Keratinocyte (primary cell): Measurements from ENCODE around the gene KLHL2. TPM values are rescaled to one million over a fixed set of nuclear protein-coding genes. Genes with fewer than 3 reads are reported as not detected.

ENCODE experiments used
- DNase-seq: peaks from one replicate; pipeline ENCODE4 v3.0.0-alpha.2; 2011; ENCODE audit warnings: low read depth, missing footprints, low spot score
- FAIRE-seq: peaks from 2 replicates; lab custom pipeline; 2011; peaks lifted over from hg19 to GRCh38; lab: Jason Lieb, UNC
- H2AFZ ChIP-seq: 2 replicates; pipeline ENCODE4 v1.6.0; 2012; ENCODE audit warnings: low read length, control low read depth, inconsistent platforms; ENCODE audit not compliant: control insufficient read depth
- H3K27ac ChIP-seq: 2 replicates; pipeline ENCODE4 v1.5.1; 2011; ENCODE audit warnings: low read length; ENCODE audit not compliant: control insufficient read depth, insufficient read depth
- H3K27me3 ChIP-seq: 3 replicates; pipeline ENCODE4 v1.6.0; 2011; ENCODE audit warnings: low read length; ENCODE audit not compliant: control insufficient read depth, insufficient read depth; ENCODE audit errors: extremely low read depth
- H3K36me3 ChIP-seq, 2 experiments: 2 replicates in 1 of 2; 3 replicates in 1 of 2; pipeline ENCODE4 v1.5.1; 2011; ENCODE audit warnings: low read length in 2 of 2, mild to moderate bottlenecking in 1 of 2; ENCODE audit not compliant: control insufficient read depth in 2 of 2, insufficient read depth in 2 of 2; ENCODE audit errors: extremely low read depth in 1 of 2
- H3K4me1 ChIP-seq: 3 replicates; pipeline ENCODE4 v1.5.1; 2011; ENCODE audit warnings: low read length; ENCODE audit not compliant: control insufficient read depth, insufficient read depth; ENCODE audit errors: extremely low read depth
- H3K4me2 ChIP-seq: 3 replicates; pipeline ENCODE4 v1.6.0; 2011; ENCODE audit warnings: low read depth, low read length; ENCODE audit not compliant: control insufficient read depth, insufficient read depth; ENCODE audit errors: extremely low read depth
- H3K4me3 ChIP-seq, 3 experiments: fragments of 200-600 bp in 1 of 3; sonication (generic) in 1 of 3; 2 replicates in 2 of 3; 3 replicates in 1 of 3; pipeline ENCODE4 v1.5.1; 2011 to 2016; ENCODE audit warnings: low read length in 3 of 3, mild to moderate bottlenecking in 3 of 3, control low read depth in 2 of 3, inconsistent platforms in 1 of 3, low read depth in 1 of 3, mixed read lengths in 1 of 3, mixed run types in 1 of 3, moderate library complexity in 1 of 3; ENCODE audit not compliant: control insufficient read depth in 2 of 3, insufficient read depth in 2 of 3; ENCODE audit errors: extremely low read depth in 1 of 3
- H3K79me2 ChIP-seq: 2 replicates; pipeline ENCODE4 v1.6.0; 2012; ENCODE audit warnings: low read length; ENCODE audit not compliant: control insufficient read depth, insufficient read depth
- H3K9ac ChIP-seq: 3 replicates; pipeline ENCODE4 v1.6.0; 2011; ENCODE audit warnings: low read length; ENCODE audit not compliant: control insufficient read depth, insufficient read depth; ENCODE audit errors: extremely low read depth
- H3K9me1 ChIP-seq: 3 replicates; pipeline ENCODE4 v1.6.0; 2011; ENCODE audit warnings: low read length; ENCODE audit not compliant: control insufficient read depth, insufficient read depth; ENCODE audit errors: extremely low read depth
- H3K9me3 ChIP-seq: 2 replicates; pipeline ENCODE4 v1.5.1; 2012; ENCODE audit warnings: low read depth, low read length; ENCODE audit not compliant: control insufficient read depth
- H4K20me1 ChIP-seq: 3 replicates; pipeline ENCODE4 v1.6.0; 2011; ENCODE audit warnings: low read length; ENCODE audit not compliant: control insufficient read depth, insufficient read depth; ENCODE audit errors: extremely low read depth
- CTCF ChIP-seq, 3 experiments: IDR thresholded peaks in 1 of 3; conservative IDR thresholded peaks in 1 of 3; optimal IDR thresholded peaks in 1 of 3; 2 replicates in 2 of 3; 3 replicates in 1 of 3; pipeline versions ENCODE3 to v1.5.1; 2011; ENCODE audit warnings: low read length in 3 of 3, mild to moderate bottlenecking in 3 of 3, moderate library complexity in 2 of 3, control low read depth in 1 of 3, inconsistent platforms in 1 of 3; ENCODE audit not compliant: insufficient read depth in 2 of 3; ENCODE audit errors: extremely low read depth in 1 of 3
- EZH2 ChIP-seq: IDR thresholded peaks from one replicate; pipeline ENCODE4 v1.6.1; 2012; ENCODE audit warnings: inconsistent platforms, mild to moderate bottlenecking, low read length, moderate library complexity
- dilution Hi-C: fragments of 300-500 bp; cut with MboI; formaldehyde crosslinking; loops from one replicate; pipeline ENCODE4 v1.7.0; 2020; ENCODE audit warnings: low sequenced_read_pairs; ENCODE audit not compliant: extremely low pct_ligation_motif_present
- polyA plus RNA-seq, 5 experiments: library from polyadenylated mRNA; depleted of rRNA in 3 of 5; stranded (reverse) in 3 of 5; stranded (forward) in 1 of 5; unstranded in 1 of 5; fragments of >200 nt; gene quantifications; 1 replicate in 1 of 5; 2 replicates in 3 of 5; 3 replicates in 1 of 5; pipeline versions ENCODE4 v1.2.1 to v1.2.3, GENCODE V29; 2011 to 2012; ENCODE audit warnings: missing spikeins in 2 of 5, low read depth in 1 of 5, low replicate concordance in 1 of 5

KLHL2 gene
- polyA plus RNA-seq, 1 donor (not counting 4 experiments of a cell fraction or from before 2014, with no cell fraction given) = 18.5 TPM

- H3K27me3 ChIP-seq = no peaks in the 10 kb centered on the region
- H3K4me2 ChIP-seq = no peak overlapping the region
- TF ChIP-seq CTCF (optimal IDR thresholded peaks at IDR 0.05 in 1 of 3, IDR thresholded peaks at IDR 0.05 in 1 of 3, conservative IDR thresholded peaks at IDR 0.05 in 1 of 3; ENCODE audit: extremely low read depth in 1 of 3, insufficient read depth in 2 of 3, low read length in 3 of 3) (no peak), EZH2 (no peak)
- peaks cover 1% of the 10 kb centered on the region for H3K79me2 ChIP-seq
- H2AFZ ChIP-seq = no peak overlapping the region
- dilution Hi-C loops = no loop called here
- H3K9me3 ChIP-seq = no peaks in the 10 kb centered on the region
- FAIRE-seq = no peak
- no peaks in the 10 kb centered on the region for H4K20me1 ChIP-seq
- peaks cover 10% of the 10 kb centered on the region for H3K4me1 ChIP-seq
- peaks cover 3% of the 10 kb centered on the region for H3K9me1 ChIP-seq
- peaks cover 0 to 6% of the 10 kb centered on the region in 2 experiments for H3K36me3 ChIP-seq
- no peak for DNase-seq
- H3K4me3 ChIP-seq = no peak overlapping the region
- H3K9ac ChIP-seq = no peak overlapping the region
- no peak overlapping the region for H3K27ac ChIP-seq
Measured at GRCh38 chr4:165293061-165293460, 85.7 kb downstream of the KLHL2 start.

- no peak overlapping the region for H3K4me2 ChIP-seq
- no peak for DNase-seq
- H3K79me2 ChIP-seq = peaks cover 1% of the 10 kb centered on the region
- TF ChIP-seq CTCF (optimal IDR thresholded peaks at IDR 0.05 in 1 of 3, IDR thresholded peaks at IDR 0.05 in 1 of 3, conservative IDR thresholded peaks at IDR 0.05 in 1 of 3; ENCODE audit: extremely low read depth in 1 of 3, insufficient read depth in 2 of 3, low read length in 3 of 3) (no peak), EZH2 (no peak)
- FAIRE-seq = no peak
- peaks cover 0 to 6% of the 10 kb centered on the region in 2 experiments for H3K36me3 ChIP-seq
- H3K9ac ChIP-seq = no peak overlapping the region
- H3K27me3 ChIP-seq = no peaks in the 10 kb centered on the region
- no peaks in the 10 kb centered on the region for H4K20me1 ChIP-seq
- H3K4me1 ChIP-seq = peaks cover 1% of the 10 kb centered on the region
- H3K9me3 ChIP-seq = no peaks in the 10 kb centered on the region
- dilution Hi-C loops = no loop called here
- no peak overlapping the region for H2AFZ ChIP-seq
- peaks cover 3% of the 10 kb centered on the region for H3K9me1 ChIP-seq
- H3K27ac ChIP-seq = no peak overlapping the region
- H3K4me3 ChIP-seq = no peak overlapping the region
Measured at GRCh38 chr4:165293927-165294649, 86.7 kb downstream of the KLHL2 start.
